Germinal center (tissue), 1 donor: ENCODE measurements around the gene MYEF2.

Source experiments
- DNase-seq: peaks from one replicate; pipeline ENCODE4 v3.0.0; 2012; ENCODE audit warnings: mixed read lengths, low spot score

MYEF2 gene

GRCh38 chr15:48145923-48146322, 32.2 kb downstream of the MYEF2 start:
- no peak for DNase-seq

- DNase-seq: no peak
Measured at GRCh38 chr15:48144889-48145288, 33.2 kb downstream of the MYEF2 start.

GRCh38 chr15:48143856-48144255, 34.2 kb downstream of the MYEF2 start:
- DNase-seq: no peak

- DNase-seq: no peak
Measured at GRCh38 chr15:48132874-48133273, 45.2 kb downstream of the MYEF2 start.

GRCh38 chr15:48131324-48131723, 46.8 kb downstream of the MYEF2 start:
- DNase-seq: no peak

- DNase-seq: no peak
Measured at GRCh38 chr15:48126667-48127355, 51.3 kb downstream of the MYEF2 start.

GRCh38 chr15:48121849-48122248, 56.2 kb downstream of the MYEF2 start:
- no peak for DNase-seq

GRCh38 chr15:48120745-48121144, 57.4 kb downstream of the MYEF2 start, which contains the start of gene SLC24A5:
Gene SLC24A5, plus strand, starts transcription at chr15:48120990. Its CDS starts 55 bp downstream, at chr15:48121045.
- no peak for DNase-seq

GRCh38 chr15:48119277-48119676, 58.8 kb downstream of the MYEF2 start:
- no peak for DNase-seq

GRCh38 chr15:48112242-48112641, 65.9 kb downstream of the MYEF2 start:
- DNase-seq: no peak

- DNase-seq: no peak
Measured at GRCh38 chr15:48109856-48110531, 68.1 kb downstream of the MYEF2 start.

- no peak for DNase-seq
Measured at GRCh38 chr15:48109212-48109611, 68.9 kb downstream of the MYEF2 start.

- no peak for DNase-seq
Measured at GRCh38 chr15:48105936-48106335, 72.2 kb downstream of the MYEF2 start.

- DNase-seq: no peak
Measured at GRCh38 chr15:48103647-48104046, 74.4 kb downstream of the MYEF2 start.

- no peak for DNase-seq
Measured at GRCh38 chr15:48102167-48102566, 75.9 kb downstream of the MYEF2 start.

- no peak for DNase-seq
Measured at GRCh38 chr15:48101376-48101961, 76.6 kb downstream of the MYEF2 start.

- DNase-seq: no peak
Measured at GRCh38 chr15:48097264-48097663, 80.8 kb downstream of the MYEF2 start.

GRCh38 chr15:48096813-48097212, 81.3 kb downstream of the MYEF2 start:
- no peak for DNase-seq

- DNase-seq: no peak
Measured at GRCh38 chr15:48096355-48096786, 81.7 kb downstream of the MYEF2 start.

- no peak for DNase-seq
Measured at GRCh38 chr15:48091522-48091921, 86.6 kb downstream of the MYEF2 start.

GRCh38 chr15:48090666-48091065, 87.4 kb downstream of the MYEF2 start:
- no peak for DNase-seq

GRCh38 chr15:48090115-48090514, 88.0 kb downstream of the MYEF2 start:
- DNase-seq: no peak

GRCh38 chr15:48089702-48090101, 88.4 kb downstream of the MYEF2 start:
- DNase-seq: no peak
